NB4 (cell line): Measurements from ENCODE around the gene ZNHIT1.

ENCODE experiments used
- DNase-seq: peaks from one replicate; pipeline ENCODE4 v3.0.0; 2010; ENCODE audit warnings: low read depth
- H3K4me3 ChIP-seq: one replicate; pipeline ENCODE4 v1.5.1; 2011; ENCODE audit warnings: mild to moderate bottlenecking, low read depth, low read length, moderate library complexity
- CTCF ChIP-seq: IDR thresholded peaks from one replicate; pipeline ENCODE4 v1.5.1; 2012; ENCODE audit warnings: low read depth, low read length
- MAX ChIP-seq: IDR thresholded peaks from 2 replicates; pipeline ENCODE4 v1.6.1; 2011; ENCODE audit warnings: low read depth, low read length
- MYC ChIP-seq: IDR thresholded peaks from 2 replicates; pipeline ENCODE4 v1.6.1; 2011; ENCODE audit warnings: low read depth, low read length
- POLR2A ChIP-seq: IDR thresholded peaks from 2 replicates; pipeline ENCODE4 v1.6.1; 2011; ENCODE audit warnings: mild to moderate bottlenecking; ENCODE audit not compliant: insufficient read length; ENCODE audit errors: extremely low read depth

Gene ZNHIT1

GRCh38 chr7:101218236-101219125 is 516 bp downstream of the ZNHIT1 start:
- H3K4me3 ChIP-seq, result peak overlapping the region; percentile 98
- DNase-seq, result no peak
- no peak for TF ChIP-seq POLR2A

GRCh38 chr7:101220295-101220694 is 2.3 kb downstream of the ZNHIT1 start:
- H3K4me3 ChIP-seq, result no peak overlapping the region
- no peak for DNase-seq
- TF ChIP-seq CTCF (no peak), MYC (no peak), POLR2A (no peak), MAX (no peak)

- TF ChIP-seq POLR2A, result no peak
- TF ChIP-seq CTCF, result no peak
- no peak for TF ChIP-seq MYC
- no peak for TF ChIP-seq MAX
- H3K4me3 ChIP-seq, result no peak overlapping the region
- DNase-seq, result no peak
Observed at GRCh38 chr7:101222275-101222830, 4.4 kb downstream of the ZNHIT1 start.

GRCh38 chr7:101223528-101223927 is 5.6 kb downstream of the ZNHIT1 start:
- TF ChIP-seq MAX, result no peak
- no peak for TF ChIP-seq POLR2A
- no peak for TF ChIP-seq MYC
- H3K4me3 ChIP-seq, result no peak overlapping the region
- no peak for DNase-seq

- H3K4me3 ChIP-seq, result no peak overlapping the region
- DNase-seq, result no peak
- no peak for TF ChIP-seq MYC
- TF ChIP-seq MAX, result no peak
- no peak for TF ChIP-seq CTCF
- no peak for TF ChIP-seq POLR2A
Observed at GRCh38 chr7:101225650-101226049, 7.7 kb downstream of the ZNHIT1 start.

- TF ChIP-seq POLR2A, result no peak
- no peak for TF ChIP-seq MYC
- no peak overlapping the region for H3K4me3 ChIP-seq
- DNase-seq, result no peak
Observed at GRCh38 chr7:101226721-101227120, 8.8 kb downstream of the ZNHIT1 start.

GRCh38 chr7:101231644-101232043 is 13.7 kb downstream of the ZNHIT1 start:
- no peak for DNase-seq
- TF ChIP-seq POLR2A, result no peak
- no peak for TF ChIP-seq MYC
- TF ChIP-seq CTCF, result no peak
- no peak for TF ChIP-seq MAX
- no peak overlapping the region for H3K4me3 ChIP-seq
